Measurements from ENCODE around the gene IL25. TPM values are rescaled to one million over a fixed set of nuclear protein-coding genes. Genes with fewer than 3 reads are reported as not detected.
"Not testable (repeated sequence)": the region's sequence is repeated elsewhere in the genome, so short reads cannot be mapped to it uniquely, and the experiment has no call there.

Gene IL25
- total and polyA plus RNA-seq, 2 experiments from 2014 or later = not detected

DNA sequence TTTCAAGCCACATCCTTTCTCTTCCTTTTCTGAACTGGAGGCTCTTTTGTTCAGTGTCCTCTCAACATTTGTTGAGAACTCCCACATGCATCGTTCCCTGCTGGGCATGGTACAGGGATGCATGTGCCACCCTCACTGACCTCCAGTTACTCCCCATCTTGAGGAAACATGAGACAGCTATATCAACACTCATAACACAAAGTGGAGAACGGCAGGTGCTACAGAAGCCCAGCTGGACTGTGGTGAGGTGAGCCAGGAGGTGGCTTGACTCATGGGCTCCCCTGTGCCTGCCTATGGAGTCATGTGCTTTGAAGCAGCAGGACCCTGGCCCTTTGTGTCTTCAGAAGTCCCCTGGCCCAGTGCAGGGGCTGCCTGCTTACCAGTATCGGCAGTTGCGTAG is 25.7 kb downstream of the IL25 start:
- Histone ChIP-seq H3K79me2 (no peaks in the 10 kb centered on the region), H3K4me1 (ENCODE audit: insufficient read depth) (no peaks in the 10 kb centered on the region), H2AFZ (no peak overlapping the region), H3K36me3 (replicated peaks; ENCODE audit: insufficient read depth, low read depth) (no peaks in the 10 kb centered on the region), H4K20me1 (ENCODE audit: insufficient read depth, poor library complexity, severe bottlenecking) (no peaks in the 10 kb centered on the region), H3K4me2 (no peak overlapping the region), H3K9me2 (replicated peaks; ENCODE audit: insufficient read depth) (no peaks in the 10 kb centered on the region), H3K4me3 (no peak overlapping the region), H3K27ac (no peak overlapping the region), H3K27me3 (no peaks in the 10 kb centered on the region), H3K9me3 (ENCODE audit: low read depth) (no peaks in the 10 kb centered on the region)
- DNase-seq (ENCODE audit: low spot score) = no peak
- 93% methylated on average over 4 of the region's 4 CpGs for WGBS (ENCODE audit: low lambda C conversion rate, missing lambda C conversion rate)
- TF ChIP-seq, protein P1, sequence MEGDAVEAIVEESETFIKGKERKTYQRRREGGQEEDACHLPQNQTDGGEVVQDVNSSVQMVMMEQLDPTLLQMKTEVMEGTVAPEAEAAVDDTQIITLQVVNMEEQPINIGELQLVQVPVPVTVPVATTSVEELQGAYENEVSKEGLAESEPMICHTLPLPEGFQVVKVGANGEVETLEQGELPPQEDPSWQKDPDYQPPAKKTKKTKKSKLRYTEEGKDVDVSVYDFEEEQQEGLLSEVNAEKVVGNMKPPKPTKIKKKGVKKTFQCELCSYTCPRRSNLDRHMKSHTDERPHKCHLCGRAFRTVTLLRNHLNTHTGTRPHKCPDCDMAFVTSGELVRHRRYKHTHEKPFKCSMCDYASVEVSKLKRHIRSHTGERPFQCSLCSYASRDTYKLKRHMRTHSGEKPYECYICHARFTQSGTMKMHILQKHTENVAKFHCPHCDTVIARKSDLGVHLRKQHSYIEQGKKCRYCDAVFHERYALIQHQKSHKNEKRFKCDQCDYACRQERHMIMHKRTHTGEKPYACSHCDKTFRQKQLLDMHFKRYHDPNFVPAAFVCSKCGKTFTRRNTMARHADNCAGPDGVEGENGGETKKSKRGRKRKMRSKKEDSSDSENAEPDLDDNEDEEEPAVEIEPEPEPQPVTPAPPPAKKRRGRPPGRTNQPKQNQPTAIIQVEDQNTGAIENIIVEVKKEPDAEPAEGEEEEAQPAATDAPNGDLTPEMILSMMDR (IDR thresholded peaks at IDR 0.05; ENCODE audit: poor library complexity) = no peak
- TF ChIP-seq EZH2 (IDR thresholded peaks at IDR 0.05; ENCODE audit: borderline replicate concordance) (no peak), EZH2phosphoT487 (IDR thresholded peaks at IDR 0.05; ENCODE audit: low read depth, severe bottlenecking, unreplicated experiment) (no peak)

DNA sequence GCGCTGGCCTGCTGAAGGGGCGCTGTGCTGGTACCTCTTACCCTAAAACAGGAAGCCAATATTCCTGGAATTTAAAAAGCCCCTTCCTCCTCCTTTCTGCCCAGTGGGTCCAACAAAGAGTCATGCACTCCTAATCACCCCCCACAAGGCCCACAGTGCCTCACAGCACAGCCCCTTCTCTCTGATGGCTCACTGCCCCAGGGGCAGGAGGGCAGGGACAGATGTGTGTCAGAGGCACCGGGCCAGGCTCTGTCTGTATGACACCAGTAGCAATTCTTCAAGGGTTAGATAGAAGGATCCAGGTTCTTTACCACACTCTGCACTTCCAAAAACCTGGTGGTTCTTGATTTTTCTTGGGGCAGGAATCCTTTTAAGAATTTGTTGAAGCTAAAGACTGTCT is 26.5 kb downstream of the IL25 start:
- Histone ChIP-seq H3K4me3 (no peak overlapping the region), H3K79me2 (no peaks in the 10 kb centered on the region), H3K4me2 (no peak overlapping the region), H4K20me1 (ENCODE audit: insufficient read depth, poor library complexity, severe bottlenecking) (no peaks in the 10 kb centered on the region), H3K27ac (no peak overlapping the region), H3K9me3 (ENCODE audit: low read depth) (no peaks in the 10 kb centered on the region), H3K4me1 (ENCODE audit: insufficient read depth) (no peaks in the 10 kb centered on the region), H3K36me3 (replicated peaks; ENCODE audit: insufficient read depth, low read depth) (no peaks in the 10 kb centered on the region), H3K9me2 (replicated peaks; ENCODE audit: insufficient read depth) (no peaks in the 10 kb centered on the region), H2AFZ (no peak overlapping the region), H3K27me3 (no peaks in the 10 kb centered on the region)
- WGBS (ENCODE audit: low lambda C conversion rate, missing lambda C conversion rate) = 87% methylated on average over 3 of the region's 3 CpGs
- TF ChIP-seq, protein P1 (IDR thresholded peaks at IDR 0.05; ENCODE audit: poor library complexity) = no peak
- TF ChIP-seq EZH2phosphoT487 (IDR thresholded peaks at IDR 0.05; ENCODE audit: low read depth, severe bottlenecking, unreplicated experiment) (no peak), EZH2 (IDR thresholded peaks at IDR 0.05; ENCODE audit: borderline replicate concordance) (no peak)
- no peak for DNase-seq (ENCODE audit: low spot score)

DNA sequence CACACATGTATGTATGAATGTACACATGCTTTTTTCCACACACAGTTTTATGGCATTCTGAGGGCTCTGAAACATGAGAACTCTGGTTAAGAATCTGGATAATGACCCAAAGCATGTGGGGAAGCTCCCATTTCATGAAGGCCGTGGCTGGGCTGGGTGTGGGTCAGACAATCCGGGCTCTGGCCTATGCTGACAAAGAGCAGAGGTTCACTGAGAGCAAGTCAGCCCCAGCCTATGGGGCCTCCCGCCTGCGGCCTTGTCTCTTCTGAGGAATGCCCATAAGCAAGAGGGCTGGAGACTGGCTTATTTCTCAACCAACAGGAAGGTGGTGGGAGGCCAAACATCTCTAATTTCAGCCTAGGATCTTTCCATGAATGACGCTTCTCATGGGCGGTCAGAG is 27.0 kb downstream of the IL25 start:
- DNase-seq (ENCODE audit: low spot score) = peak; percentile 32
- no peak for TF ChIP-seq EZH2phosphoT487 (IDR thresholded peaks at IDR 0.05; ENCODE audit: low read depth, severe bottlenecking, unreplicated experiment)
- no peak for TF ChIP-seq EZH2 (IDR thresholded peaks at IDR 0.05; ENCODE audit: borderline replicate concordance)
- TF ChIP-seq, protein P1 (IDR thresholded peaks at IDR 0.05; ENCODE audit: poor library complexity) = no peak

DNA sequence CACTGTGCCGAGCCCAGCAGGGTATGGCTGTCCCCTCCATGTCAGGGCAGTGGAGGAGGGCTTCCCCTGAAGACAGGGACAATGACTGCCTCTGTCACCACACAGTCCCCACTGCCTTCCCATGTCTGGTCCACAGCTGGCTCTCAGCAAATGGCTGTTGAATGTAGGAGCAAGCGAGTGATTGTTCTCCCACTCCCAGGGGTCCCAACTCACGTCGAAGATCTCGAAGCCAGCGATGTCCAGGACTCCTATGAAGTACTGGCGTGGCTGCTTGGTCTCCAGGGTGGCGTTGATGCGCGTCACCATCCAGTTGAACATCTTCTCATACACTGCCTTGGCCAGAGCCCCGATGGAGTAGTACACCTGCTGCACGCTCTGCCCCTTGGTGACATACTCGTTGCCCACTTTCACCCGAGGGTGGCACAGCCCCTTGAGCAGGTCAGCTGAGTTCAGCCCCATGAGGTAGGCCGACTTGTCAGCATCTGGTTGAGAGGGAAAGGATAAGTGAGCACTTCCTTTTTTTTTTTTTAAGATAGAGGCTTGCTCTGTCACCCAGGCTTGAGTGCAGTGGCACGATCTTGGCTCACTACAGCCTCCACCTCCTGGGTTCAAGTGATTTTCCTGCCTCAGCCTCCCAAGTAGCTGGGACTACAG is 28.0 kb downstream of the IL25 start:
- H3K36me3 ChIP-seq (replicated peaks; ENCODE audit: insufficient read depth, low read depth); H3K27ac ChIP-seq; H2AFZ ChIP-seq; H3K9me2 ChIP-seq (replicated peaks; ENCODE audit: insufficient read depth); DNase-seq (ENCODE audit: low spot score); H3K4me3 ChIP-seq; H3K4me2 ChIP-seq; H3K79me2 ChIP-seq; H4K20me1 ChIP-seq (ENCODE audit: insufficient read depth, poor library complexity, severe bottlenecking); H3K9me3 ChIP-seq (ENCODE audit: low read depth); H3K4me1 ChIP-seq (ENCODE audit: insufficient read depth); H3K27me3 ChIP-seq: not testable (repeated sequence)
- 94% methylated on average over 16 of the region's 16 CpGs for WGBS (ENCODE audit: low lambda C conversion rate, missing lambda C conversion rate)

More for the DNA sequence above, 27.0 kb downstream of the IL25 start:
- Histone ChIP-seq H3K4me3 (no peak overlapping the region), H3K27ac (no peak overlapping the region), H3K9me2 (replicated peaks; ENCODE audit: insufficient read depth) (no peaks in the 10 kb centered on the region), H3K4me2 (no peak overlapping the region), H4K20me1 (ENCODE audit: insufficient read depth, poor library complexity, severe bottlenecking) (no peaks in the 10 kb centered on the region), H3K27me3 (no peaks in the 10 kb centered on the region), H3K9me3 (ENCODE audit: low read depth) (no peaks in the 10 kb centered on the region), H3K79me2 (no peaks in the 10 kb centered on the region), H2AFZ (no peak overlapping the region), H3K36me3 (replicated peaks; ENCODE audit: insufficient read depth, low read depth) (no peaks in the 10 kb centered on the region), H3K4me1 (ENCODE audit: insufficient read depth) (no peaks in the 10 kb centered on the region)
- WGBS (ENCODE audit: low lambda C conversion rate, missing lambda C conversion rate) = 51% methylated on average over 6 of the region's 6 CpGs

Measured in hepatocyte (in vitro differentiated cells).